GM12892 (cell line): ENCODE data around the gene C1QTNF2.

Source experiments
- POLR2A ChIP-seq: IDR thresholded peaks from 2 replicates; pipeline ENCODE4 v1.6.1; 2011; ENCODE audit warnings: low read depth, low read length, control low read depth
- TAF1 ChIP-seq: IDR thresholded peaks from 2 replicates; pipeline ENCODE4 v1.6.1; 2011; ENCODE audit warnings: low read depth, mild to moderate bottlenecking, control low read depth, low read length, borderline replicate concordance

- TF ChIP-seq TAF1: no peak
- TF ChIP-seq POLR2A: no peak
Measured at GRCh38 chr5:160370713-160371034, 248 bp upstream of the C1QTNF2 start.
